SW480 (cell line): ENCODE data around the gene RNF126.
"Not testable (repeated sequence)": the region's sequence is repeated elsewhere in the genome, so short reads cannot be mapped to it uniquely, and the experiment has no call there.

Experiments used
- DNase-seq: peaks from one replicate; pipeline ENCODE4 v3.0.0-alpha.2; 2016; ENCODE audit warnings: low spot score

Gene RNF126

DNA sequence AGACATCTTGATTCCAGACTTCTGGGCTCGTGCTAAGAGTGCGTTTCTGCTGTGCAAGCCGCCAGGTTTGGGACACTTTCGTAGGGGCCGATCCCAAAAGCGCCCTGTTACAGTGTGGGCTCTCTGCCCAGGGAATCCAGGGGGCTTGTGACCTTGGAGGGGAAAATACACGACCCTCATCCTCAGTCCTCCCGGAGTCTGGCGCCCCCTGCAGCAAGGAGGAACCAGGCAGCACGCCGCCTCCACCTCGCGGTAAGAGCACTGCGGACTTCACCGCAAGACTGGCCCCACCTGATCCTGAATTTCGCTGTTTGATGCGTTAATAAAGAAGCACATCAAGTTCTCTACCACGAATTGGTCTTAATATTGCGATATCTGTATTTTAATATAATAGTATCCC lies 34.8 kb downstream of the RNF126 start:
- no peak for DNase-seq

DNA sequence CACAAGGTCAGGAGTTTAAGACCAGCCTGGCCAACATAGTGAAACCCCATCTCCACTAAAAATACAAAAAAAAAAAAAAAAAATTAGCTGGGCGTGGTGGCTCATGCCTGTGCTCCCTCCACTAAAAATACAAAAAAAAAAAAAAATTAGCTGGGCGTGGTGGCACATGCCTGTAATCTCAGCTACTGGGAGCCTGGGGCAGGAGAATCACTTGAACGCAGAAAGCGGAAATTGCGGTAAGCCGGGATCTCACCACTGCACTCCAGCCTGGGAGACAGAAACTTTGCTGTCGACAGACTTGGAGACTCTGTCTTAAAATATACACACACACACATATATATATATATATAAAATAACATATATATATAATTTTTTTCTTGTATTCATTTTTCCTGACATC lies 36.4 kb downstream of the RNF126 start:
- DNase-seq: not testable (repeated sequence)

DNA sequence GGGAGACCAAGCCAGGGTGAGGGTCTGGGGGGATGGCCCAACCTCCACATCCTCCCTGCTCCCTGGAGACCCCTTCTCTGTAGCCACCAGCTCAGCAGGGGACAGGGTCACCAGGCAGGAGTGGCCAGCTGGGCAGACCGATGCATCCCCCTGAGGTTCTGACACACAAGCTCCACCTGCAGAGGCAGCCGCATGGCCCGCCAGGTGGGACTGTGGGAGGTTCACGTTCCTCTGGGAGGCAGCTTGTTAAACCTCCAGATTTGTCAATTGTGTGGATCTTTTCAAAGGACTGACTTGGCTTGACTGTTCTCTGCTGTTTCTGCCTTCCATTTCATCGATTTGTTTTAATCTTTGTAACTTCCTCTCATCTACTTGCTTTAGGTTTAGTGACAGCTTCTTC lies 37.8 kb downstream of the RNF126 start:
- DNase-seq: no peak

DNA sequence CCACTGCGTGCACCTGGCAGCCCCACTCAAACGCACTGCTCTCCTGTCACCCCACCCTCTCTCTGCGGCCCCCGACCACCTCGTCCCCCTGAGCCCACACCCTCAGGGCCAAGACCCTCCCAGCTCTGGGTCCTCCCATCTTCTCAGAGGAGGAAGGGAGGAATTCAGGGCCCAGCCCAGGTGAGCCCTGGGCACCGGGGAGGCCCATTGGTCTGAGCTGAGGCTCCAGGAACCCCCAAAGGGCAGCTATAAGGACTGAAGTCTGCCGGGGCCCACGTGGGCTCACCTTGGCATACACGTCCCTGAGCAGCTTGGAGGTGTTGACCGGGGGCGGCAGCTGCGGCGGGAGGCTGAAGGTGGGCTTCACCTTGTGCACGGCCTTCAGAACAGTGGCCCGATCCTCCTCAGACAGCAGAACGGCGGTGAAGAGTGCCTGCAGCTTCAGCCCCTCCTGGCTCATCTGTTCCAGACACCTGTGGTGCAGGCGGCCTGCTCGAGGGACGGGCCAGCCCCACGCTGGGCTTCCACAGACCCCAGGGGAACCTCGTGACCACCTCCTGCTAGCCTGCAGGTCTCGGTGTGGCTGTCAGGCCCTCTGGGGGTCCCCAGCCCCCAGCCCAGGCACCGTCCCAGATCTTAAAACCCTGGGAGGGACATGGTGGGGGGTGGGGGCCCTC lies 38.4 kb downstream of the RNF126 start:
- no peak for DNase-seq

DNA sequence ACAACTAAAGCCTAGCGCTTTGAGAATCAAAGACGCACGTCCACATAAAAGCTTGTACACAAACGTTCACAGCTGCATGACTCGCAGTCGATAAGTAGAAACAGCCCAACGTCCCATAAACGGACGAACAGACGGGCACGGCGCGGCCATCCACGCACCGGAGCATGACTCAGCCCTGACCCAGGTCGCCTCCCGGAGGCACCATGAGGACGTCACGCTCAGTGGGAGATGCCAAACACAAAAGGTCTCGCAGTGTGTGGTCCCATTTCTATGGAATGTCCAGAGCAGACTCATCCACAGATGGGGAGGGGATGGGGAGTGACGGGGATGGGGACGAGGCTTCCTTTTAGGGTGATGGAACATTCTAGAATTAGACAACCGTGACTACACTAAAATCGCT lies 39.0 kb downstream of the RNF126 start:
- no peak for DNase-seq

DNA sequence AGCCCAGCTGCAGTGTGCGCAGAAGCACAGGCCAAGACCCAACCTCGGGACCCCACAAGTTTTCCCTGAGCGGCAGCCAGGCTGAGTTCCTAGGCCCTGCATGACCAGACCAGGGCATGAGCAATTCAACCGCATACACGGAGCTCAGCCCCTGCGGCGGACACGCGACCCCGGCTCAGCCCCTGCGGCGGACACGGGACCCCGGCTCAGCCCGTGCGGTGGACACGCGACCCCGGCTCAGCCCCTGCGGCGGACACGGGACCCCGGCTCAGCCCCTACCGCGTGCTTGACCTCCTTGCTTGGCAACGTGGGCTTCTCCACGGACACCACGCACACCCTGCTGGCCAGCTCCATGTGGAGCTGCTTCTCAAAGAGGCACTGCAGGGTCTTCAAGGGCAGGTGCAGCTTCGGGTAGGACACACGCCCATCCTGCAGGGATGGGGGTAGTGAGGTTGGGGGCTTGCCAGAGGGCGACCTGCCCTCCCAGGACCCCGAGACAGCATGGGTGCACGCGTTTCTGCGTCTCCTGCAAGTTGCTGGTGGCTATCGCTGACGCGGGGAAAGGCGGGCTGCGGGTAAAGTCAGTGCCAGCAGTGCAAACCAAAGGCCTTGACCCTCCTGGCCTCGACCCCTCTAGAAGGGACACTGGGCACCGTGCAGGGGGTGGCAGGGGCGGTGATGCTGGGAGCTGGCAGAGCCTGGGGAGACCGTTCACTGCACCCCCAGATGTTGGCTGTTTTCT lies 39.7 kb downstream of the RNF126 start:
- no peak for DNase-seq

DNA sequence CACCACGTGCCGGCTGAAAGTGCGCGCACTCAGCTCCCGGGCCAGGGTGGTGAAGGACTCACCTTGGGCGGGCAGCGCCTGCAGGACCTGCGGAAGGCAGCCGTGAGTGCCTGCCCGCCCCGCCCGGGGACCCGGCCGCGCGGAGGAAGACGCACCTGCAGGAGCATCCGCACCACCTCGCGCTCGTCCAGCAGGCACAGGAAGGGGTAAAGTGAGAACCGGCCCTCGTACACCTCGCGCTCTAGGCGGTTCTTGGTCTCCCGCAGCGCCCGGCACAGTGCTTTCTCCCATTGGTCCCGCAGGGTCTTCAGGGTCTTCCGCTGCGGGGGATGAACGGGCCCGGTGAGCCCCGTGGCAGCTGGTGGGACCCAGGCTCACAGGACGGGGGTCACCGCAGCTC lies 40.3 kb downstream of the RNF126 start:
- DNase-seq: no peak

DNA sequence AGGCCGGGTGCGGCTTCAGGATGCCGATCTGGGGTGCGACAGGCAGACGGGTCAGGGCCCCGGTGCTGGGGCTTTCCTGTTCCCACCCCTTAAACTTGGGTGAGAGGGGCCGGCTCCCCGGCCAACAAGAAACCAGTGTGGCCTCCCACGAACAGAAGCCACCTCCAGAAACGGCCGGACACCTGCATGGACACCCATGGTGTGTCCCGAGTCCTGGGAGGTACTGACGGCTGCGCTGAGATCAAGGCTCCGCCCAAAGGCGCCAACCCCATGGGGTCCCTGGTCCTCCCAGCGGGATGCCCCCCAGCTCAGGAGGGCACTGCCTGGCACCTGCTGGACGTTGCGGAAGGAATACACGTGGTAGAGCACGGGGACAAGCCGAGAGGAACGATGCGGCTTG lies 41.2 kb downstream of the RNF126 start:
- DNase-seq: no peak

DNA sequence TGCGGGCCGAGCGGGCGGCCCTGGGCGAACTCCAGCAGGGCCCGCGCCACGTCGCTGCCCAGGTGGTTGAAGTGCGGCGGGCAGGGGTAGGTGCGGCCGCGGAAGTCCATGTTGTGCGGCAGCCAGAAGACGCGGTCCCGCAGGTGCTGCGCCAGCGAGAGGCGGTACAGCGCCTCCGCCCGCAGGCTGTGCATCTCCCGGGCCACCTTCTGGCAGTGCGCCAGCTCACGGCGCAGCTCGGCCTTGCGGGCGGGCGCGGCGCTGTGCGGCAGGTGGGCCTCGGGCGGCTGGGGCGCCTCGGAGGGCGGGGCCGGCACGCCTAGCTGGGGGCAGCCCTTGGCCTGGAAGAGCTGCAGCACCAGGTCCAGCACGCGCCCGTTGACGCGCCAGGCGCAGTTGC lies 41.8 kb downstream of the RNF126 start:
- not testable (repeated sequence) for DNase-seq

DNA sequence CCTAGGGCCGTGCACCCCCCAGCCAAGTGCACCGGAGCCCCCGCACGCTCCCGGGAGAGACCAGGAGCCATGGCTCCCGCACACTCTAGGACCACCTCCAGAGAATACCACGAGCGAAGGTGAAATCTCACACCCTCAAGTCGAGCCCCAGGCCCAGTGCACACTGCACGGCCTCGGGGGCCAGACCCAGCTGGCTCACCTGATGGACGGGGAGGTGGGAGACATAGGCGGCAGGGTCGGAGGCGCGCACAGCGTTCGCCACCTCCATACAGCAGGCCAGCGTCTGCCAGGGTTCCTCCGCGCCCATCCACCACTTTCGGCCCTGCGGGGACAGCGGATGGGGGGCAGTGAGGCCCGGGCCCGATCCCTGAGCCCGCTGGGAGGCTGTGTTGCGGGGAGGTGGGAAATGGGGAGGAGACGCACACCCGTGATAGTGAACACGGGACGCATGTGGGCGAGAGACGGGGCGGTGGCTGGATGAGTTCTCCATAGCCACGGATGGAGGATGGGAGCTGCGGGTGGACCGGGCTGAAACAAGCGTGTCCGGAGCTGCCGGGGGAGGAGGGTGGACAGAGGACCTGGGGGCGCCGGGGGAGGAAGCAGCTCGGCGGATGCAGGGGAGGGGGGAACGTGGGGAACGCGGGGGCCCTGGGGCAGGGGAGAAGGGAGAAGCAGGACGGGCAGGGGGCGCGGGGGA lies 42.7 kb downstream of the RNF126 start:
- DNase-seq: no peak

DNA sequence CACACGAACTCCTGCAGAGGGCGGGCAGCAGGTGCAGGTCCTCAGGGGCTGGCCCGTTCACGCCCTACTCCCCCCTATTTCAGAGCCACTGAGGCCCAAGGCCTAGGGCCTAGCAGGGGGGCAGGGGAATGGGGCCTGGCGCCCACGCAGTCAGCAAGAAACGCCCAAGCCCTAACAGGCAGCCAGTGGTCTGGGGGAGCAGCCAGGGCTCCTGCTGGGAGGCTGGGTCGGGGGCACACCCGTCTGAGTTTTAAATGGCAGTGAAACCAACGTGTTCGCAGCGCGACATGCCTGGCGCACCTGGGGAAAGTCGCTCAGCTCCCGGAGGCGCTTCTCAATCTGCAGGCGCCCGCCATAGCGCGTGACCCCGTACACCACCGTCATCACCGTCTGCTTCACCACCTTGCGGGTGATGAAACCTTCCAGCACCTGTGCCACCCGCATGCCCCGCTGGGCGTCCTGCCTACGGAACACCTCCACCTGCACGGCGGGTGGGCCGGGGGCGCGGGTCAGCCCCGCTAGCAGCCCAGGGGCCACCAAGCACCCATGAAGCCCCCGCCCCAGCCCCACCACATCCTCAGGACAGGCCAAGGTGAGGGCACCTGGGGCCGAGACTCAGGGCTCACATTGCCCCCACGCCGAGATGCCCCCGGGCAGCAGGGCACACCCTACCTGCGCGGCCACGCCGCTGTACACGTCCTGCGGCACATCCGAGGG lies 43.6 kb downstream of the RNF126 start:
- DNase-seq: no peak

DNA sequence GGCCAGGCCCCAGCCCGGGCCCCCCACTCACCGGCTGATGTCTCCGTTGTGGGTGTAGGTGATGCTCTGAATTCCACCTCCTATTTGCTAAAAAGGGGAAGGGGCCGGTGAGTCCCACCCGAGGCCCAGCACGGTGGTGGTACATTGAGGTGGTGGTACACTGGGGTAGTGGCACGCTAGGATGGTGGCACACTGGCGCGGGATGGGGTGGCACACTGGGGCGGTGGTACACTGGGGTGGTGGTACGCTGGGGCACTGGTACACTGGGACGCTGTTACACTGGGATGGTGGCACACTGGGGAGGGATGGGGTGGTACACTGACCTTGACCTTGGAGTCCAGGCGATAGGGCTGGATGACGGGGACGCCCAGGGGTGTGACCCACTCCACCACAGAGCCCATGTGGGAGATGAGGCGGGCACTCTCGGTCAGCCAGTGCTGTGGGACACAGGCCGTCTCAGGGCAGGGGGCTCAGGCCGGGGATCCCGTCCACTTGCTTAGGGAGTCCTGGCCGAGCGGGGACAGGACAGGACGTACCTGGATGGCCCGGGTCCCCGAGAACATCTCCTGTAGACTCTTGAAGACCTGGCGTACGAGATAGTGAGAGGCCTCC lies 44.2 kb downstream of the RNF126 start:
- DNase-seq: no peak

DNA sequence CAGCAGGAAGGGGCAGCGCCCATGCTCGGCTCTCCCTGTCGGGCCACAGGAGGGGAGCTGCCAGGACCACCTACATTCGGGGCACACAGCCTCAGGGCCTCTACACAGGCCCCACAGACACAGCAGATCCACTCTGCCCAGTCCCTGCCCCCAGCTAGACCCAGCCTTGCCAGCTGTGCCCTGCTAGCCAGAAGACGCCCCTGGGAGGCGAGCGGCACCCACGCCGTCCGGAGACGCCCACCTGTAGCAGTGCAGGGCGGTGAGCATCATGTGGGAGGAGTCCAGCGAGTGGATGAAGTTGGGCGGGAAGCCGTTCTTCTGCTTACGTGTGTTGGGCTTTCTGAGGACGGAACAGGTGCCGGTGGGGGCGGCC lies 44.8 kb downstream of the RNF126 start:
- no peak for DNase-seq

DNA sequence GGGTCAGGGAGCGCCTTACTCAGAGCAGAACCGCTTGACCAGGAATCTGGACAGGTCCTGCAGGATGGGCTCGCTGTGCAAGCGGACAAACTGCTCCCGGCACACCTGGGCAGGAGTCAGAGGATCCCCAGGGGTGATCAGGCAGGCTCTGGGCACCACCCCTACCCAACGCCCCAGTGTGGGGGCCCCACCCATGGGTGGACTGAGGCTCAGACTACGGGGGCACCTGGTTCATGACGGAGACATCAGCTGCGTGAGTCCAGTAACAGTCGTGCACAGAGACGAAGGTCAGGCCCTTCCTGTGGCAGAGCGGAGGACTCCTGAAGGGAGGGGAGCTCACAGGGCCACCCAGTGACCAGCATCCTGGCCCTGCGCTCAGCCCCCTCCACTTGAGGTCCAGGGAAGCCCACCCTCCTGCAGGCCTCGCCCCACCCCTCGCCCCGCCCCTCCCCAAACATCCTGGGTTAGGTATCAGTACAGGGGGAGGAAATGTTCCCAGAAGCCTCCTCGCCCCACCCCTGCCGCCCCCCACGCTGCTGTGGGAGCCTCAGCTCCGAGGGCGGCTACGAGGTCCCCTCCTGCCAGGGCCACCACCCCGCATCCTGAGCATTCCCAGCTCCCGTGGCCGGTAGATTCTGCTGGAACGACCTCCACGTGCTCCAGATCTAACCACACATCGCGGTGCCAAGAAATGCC lies 45.3 kb downstream of the RNF126 start:
- no peak for DNase-seq

DNA sequence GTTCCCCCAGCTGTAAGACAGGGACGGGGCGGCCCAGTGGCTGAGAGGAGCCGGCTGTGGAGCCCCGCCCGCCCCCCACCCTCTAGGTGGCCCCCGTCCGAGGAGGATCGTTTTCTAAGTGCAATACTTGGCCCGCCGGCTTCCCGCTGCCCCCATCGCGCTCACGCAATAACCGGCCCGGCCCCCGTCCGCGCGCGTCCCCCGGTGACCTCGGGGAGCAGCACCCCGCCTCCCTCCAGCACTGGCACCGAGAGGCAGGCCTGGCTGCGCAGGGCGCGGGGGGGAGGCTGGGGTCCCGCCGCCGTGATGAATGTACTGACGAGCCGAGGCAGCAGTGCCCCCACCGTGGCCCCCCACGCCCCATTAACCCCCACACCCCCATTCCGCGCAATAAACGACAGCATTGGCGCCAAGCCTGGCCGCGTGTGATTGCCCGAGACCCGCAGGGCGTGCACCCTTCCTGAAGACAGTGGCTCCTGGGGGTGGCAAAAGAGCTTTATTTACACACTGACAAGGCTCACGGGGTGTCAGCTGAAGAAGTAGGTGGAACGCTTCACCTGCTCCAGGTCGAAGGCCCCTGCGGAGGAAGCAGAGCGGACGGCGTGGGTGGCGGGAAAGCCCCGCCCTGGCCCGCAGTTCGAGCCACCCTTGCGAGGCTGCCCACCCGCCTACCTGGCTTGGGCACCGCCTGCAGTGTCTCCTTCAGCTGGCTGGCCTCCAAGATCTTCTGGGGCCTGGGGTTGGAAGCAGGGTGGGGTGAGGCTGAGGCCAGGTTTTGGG lies 46.1 kb downstream of the RNF126 start:
- no peak for DNase-seq

DNA sequence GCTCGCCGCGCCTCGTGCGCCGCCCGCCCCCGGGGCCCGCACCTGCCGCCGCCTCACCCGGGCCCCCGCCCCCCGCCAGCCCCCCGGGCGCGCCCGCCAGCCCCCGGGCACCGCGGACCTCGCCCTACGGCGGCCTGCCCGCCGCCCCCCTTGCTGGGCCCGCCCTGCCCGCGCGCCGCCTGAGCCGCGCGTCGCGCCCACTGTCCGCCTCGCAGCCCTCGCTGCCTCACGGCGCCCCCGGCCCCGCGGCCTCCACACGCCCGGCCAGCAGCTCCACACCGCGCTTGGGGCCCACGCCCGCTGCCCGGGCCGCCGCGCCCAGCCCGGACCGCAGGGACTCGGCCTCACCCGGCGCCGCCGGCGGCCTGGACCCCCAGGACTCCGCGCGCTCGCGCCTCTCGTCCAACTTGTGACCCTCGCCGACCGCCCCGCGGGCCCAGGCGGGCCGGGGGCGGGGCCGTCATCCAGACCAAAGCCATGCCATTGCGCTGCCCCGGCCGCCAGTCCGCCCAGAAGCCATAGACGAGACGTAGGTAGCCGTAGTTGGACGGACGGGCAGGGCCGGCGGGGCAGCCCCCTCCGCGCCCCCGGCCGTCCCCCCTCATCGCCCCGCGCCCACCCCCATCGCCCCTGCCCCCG lies 46.8 kb downstream of the RNF126 start:
- no peak for DNase-seq

DNA sequence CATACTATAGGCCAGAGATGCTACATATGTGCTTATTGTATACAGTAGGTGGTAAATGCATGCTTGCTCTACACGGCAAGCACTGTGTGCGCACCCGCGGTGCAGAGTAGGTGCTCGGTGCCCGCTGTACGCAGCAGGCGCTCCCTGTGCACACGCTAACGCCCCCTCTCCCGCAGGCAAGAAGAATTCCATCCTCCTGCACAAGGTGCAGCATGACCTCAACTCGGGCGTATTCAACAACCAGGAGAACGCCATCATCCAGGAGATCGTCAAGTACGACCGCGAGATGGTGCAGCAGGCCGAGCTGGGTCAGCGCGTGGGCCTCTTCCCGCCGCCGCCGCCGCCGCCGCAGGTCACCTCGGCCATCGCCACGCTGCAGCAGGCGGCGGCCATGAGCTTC lies 47.4 kb downstream of the RNF126 start:
- DNase-seq: no peak

DNA sequence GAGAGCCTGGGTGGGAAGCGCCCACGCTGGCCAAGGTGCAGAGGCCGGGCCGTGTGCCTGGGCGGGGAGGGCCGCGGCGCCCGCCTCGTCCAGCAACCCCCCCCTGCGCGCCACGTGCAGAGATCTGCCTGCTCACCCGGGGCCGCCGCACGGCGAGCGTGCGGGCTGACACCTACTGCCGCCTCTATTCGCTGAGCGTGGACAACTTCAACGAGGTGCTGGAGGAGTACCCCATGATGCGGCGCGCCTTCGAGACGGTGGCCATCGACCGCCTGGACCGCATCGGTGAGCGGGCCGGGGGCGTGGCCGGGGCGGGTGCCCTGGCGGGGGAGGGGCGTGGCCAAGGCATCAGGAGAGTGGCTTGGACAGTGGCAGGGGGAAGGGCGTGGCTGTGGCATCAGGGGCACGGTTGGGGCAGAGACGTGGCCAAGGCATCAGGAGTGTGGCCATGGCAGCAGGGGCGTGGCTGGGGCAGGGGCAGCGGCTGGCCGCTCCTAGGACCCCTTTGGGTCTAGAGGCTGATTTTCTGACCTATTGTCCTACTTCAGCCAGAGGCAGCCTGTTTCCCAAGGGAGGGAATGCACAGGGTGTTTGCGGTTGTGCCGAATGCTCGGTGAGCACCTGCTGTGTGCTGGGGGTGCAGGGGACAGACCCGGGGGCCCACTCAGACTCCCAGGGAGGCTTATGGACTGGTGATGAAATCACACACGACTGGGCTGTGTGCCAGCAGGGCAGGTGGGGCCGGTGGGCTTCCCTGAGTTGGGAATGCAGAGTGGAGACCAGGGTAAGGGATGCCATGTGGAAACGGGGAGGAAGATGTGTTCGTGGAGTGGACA lies 49.1 kb downstream of the RNF126 start:
- no peak for DNase-seq

DNA sequence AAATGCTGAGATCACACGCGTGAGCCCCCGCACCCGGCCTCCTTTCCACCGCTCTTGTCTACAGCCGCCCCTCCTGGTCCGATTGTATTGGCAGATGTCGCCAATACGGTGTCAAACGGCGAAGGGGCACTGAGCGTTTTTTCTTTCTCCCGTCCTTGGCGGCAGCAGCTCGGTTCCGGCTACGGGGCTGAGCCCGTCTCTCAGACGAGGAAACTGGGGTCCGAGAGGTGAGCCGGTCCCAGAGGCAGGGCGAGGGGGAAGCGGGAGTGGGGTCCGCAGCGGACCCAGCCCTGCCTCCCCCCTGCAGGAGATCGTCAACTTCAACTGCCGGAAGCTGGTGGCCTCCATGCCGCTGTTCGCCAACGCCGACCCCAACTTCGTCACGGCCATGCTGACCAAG lies 50.1 kb downstream of the RNF126 start:
- no peak for DNase-seq
